CD4-positive, alpha-beta T cell (primary cell): ENCODE data around the gene IL17A. TPM values are rescaled to one million over a fixed set of nuclear protein-coding genes. Genes with fewer than 3 reads are reported as not detected.

Source experiments
- ATAC-seq: fragments of 200-7000 bp; cut with Tn5 transposase; one replicate; pipeline ENCODE4 v1.10.0; 2022; ENCODE audit warnings: mild to moderate bottlenecking; ENCODE audit not compliant: poor library complexity
- CTCF ChIA-PET: fragments of 350-600 bp; sonication (Branson Sonifier 250); formaldehyde crosslinking; loops from one replicate; lab custom pipeline; 2021; ENCODE audit warnings: antibody characterized with exemption, inconsistent platforms; lab: Charles Lee
- POLR2A ChIA-PET: fragments of 350-600 bp; sonication (Branson Sonifier 250); formaldehyde crosslinking; loops from one replicate; lab custom pipeline; 2021; ENCODE audit warnings: antibody characterized with exemption, inconsistent platforms; lab: Charles Lee
- DNase-seq, 14 experiments: peaks; one replicate each; pipeline ENCODE4 v3.0.0-alpha.2; 2013 to 2020; ENCODE audit warnings: mixed read lengths in 2 of 14
- H3K27ac ChIP-seq, 2 donors: one replicate each; pipeline versions ENCODE4 v1.5.1 to v1.7.0; 2013; ENCODE audit warnings: low read length in 2 of 2, low read depth in 1 of 2, mild to moderate bottlenecking in 1 of 2
- H3K27me3 ChIP-seq, 2 experiments: 1 replicate in 1 of 2; 2 replicates in 1 of 2; pipeline versions ENCODE4 v1.6.1 to v1.7.0; 2013; ENCODE audit warnings: low read length in 2 of 2, control low read depth in 1 of 2, mild to moderate bottlenecking in 1 of 2, moderate library complexity in 1 of 2; ENCODE audit not compliant: insufficient read depth in 2 of 2, control insufficient read depth in 1 of 2
- H3K36me3 ChIP-seq: one replicate; pipeline ENCODE4 v1.6.1; 2013; ENCODE audit warnings: low read length, control low read depth; ENCODE audit not compliant: insufficient read depth
- H3K4me1 ChIP-seq: one replicate; pipeline ENCODE4 v1.6.1; 2013; ENCODE audit warnings: low read length, control low read depth; ENCODE audit not compliant: insufficient read depth
- H3K4me3 ChIP-seq: one replicate; pipeline ENCODE4 v1.5.1; 2013; ENCODE audit warnings: mild to moderate bottlenecking, low read length, moderate library complexity
- H3K9me3 ChIP-seq, 2 experiments: 1 replicate in 1 of 2; 2 replicates in 1 of 2; pipeline versions ENCODE4 v1.6.1 to v1.7.0; 2013; ENCODE audit warnings: low read length in 2 of 2, mild to moderate bottlenecking in 2 of 2, control low read depth in 1 of 2, moderate library complexity in 1 of 2; ENCODE audit not compliant: control insufficient read depth in 1 of 2, insufficient read depth in 1 of 2
- H3K27ac Mint-ChIP-seq: one replicate; pipeline ENCODE4 v1.8.0; 2020; ENCODE audit warnings: mixed read lengths
- H3K27me3 Mint-ChIP-seq: one replicate; pipeline ENCODE4 v1.8.0; 2021; ENCODE audit warnings: mixed read lengths
- H3K36me3 Mint-ChIP-seq: one replicate; pipeline ENCODE4 v1.8.0; 2021; ENCODE audit warnings: low read depth, mixed read lengths
- H3K4me1 Mint-ChIP-seq: one replicate; pipeline ENCODE4 v1.8.0; 2021; ENCODE audit warnings: low read depth, mixed read lengths
- H3K4me3 Mint-ChIP-seq: one replicate; pipeline ENCODE4 v1.8.0; 2020; ENCODE audit warnings: mild to moderate bottlenecking, mixed read lengths
- H3K9me3 Mint-ChIP-seq: one replicate; pipeline ENCODE4 v1.8.0; 2020; ENCODE audit warnings: mixed read lengths
- CTCF ChIP-seq: fragments of 200-600 bp; IDR thresholded peaks from one replicate; pipeline ENCODE4 v1.8.0; 2022; ENCODE audit warnings: antibody characterized with exemption, mild to moderate bottlenecking
- intact Hi-C, 2 experiments: fragments of 100-400 bp; cut with DNase I in 1 of 2; cut with micrococcal nuclease in 1 of 2; formaldehyde crosslinking; loops; one replicate each; pipeline versions ENCODE4 v1.15.1 to v1.9.0; 2023 to 2025; cut with DNase I, micrococcal nuclease
- total RNA-seq, 174 experiments: library from RNA in 2 of 174; stranded (reverse) in 2 of 174; gene quantifications; one replicate each; pipeline ENCODE4 v1.2.3 and lab custom pipeline; 2021 to 2026

The IL17A gene
- total RNA-seq, 2 experiments from 2014 or later = 0.14 TPM; not detected in 1

- intact Hi-C loops = no loop called here
- Histone ChIP-seq H3K4me1 (no peaks in the 10 kb centered on the region), H3K27ac (no peak overlapping the region), H3K36me3 (no peaks in the 10 kb centered on the region), H3K4me3 (no peak overlapping the region), H3K27me3 (peaks cover 7 to 19% of the 10 kb centered on the region in 2 experiments), H3K9me3 (no peaks in the 10 kb centered on the region)
- no peak for DNase-seq
- no peak for ATAC-seq
- ChIA-PET POLR2A (no interaction called here), CTCF (no interaction called here)
- Mint-ChIP-seq H3K4me1 (no peaks in the 10 kb centered on the region), H3K9me3 (no peaks in the 10 kb centered on the region), H3K36me3 (no peaks in the 10 kb centered on the region), H3K27ac (no peak overlapping the region), H3K4me3 (no peak overlapping the region), H3K27me3 (peaks cover 39% of the 10 kb centered on the region)
- TF ChIP-seq CTCF = no peak
These were observed 37.1 kb upstream of the IL17A start for GRCh38 chr6:52149076-52149475.

DNA sequence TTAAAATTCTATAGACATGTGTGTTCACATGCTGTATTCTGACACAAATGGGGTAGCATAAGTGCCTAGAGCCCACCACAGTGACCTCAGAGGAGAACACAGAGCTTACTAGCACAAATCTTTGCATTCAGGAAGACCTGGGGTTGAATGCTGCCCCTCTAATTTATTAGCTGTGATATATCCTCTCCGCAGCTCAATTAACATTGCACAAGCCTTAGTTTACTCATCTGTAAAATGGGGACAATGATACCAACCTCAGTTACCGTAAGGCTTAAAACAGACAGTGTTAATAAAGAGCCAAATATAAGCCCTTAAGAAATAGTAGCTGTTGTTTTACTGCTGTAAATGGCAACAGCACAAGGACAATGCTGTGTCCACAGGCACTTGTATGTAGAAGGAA is 36.2 kb upstream of the IL17A start:
- Histone ChIP-seq H3K36me3 (no peaks in the 10 kb centered on the region), H3K4me3 (no peak overlapping the region), H3K27me3 (peaks cover 3 to 19% of the 10 kb centered on the region in 2 experiments), H3K9me3 (no peaks in the 10 kb centered on the region), H3K27ac (no peak overlapping the region), H3K4me1 (no peaks in the 10 kb centered on the region)
- CTCF ChIA-PET = no interaction called here
- Mint-ChIP-seq H3K4me1 (no peaks in the 10 kb centered on the region), H3K36me3 (no peaks in the 10 kb centered on the region), H3K27me3 (peaks cover 32% of the 10 kb centered on the region), H3K27ac (no peak overlapping the region), H3K4me3 (no peak overlapping the region), H3K9me3 (no peaks in the 10 kb centered on the region)
- intact Hi-C loops = no loop called here
- ATAC-seq (no peak), DNase-seq (no peak)
- POLR2A ChIA-PET = no interaction called here
- no peak for TF ChIP-seq CTCF

GRCh38 chr6:52152070-52152423 is 34.1 kb upstream of the IL17A start:
- H3K36me3 ChIP-seq = no peaks in the 10 kb centered on the region
- ChIA-PET POLR2A (no interaction called here), CTCF (no interaction called here)
- H3K9me3 ChIP-seq = no peaks in the 10 kb centered on the region
- intact Hi-C loops = no loop called here
- Mint-ChIP-seq H3K4me3 (no peak overlapping the region), H3K9me3 (no peaks in the 10 kb centered on the region), H3K27me3 (peaks cover 15% of the 10 kb centered on the region), H3K4me1 (no peaks in the 10 kb centered on the region), H3K36me3 (no peaks in the 10 kb centered on the region), H3K27ac (no peak overlapping the region)
- no peaks in the 10 kb centered on the region for H3K4me1 ChIP-seq
- no peak overlapping the region for H3K27ac ChIP-seq
- DNase-seq (no peak), ATAC-seq (no peak)
- no peak overlapping the region for H3K4me3 ChIP-seq
- H3K27me3 ChIP-seq = peaks cover 0 to 7% of the 10 kb centered on the region in 2 experiments
- TF ChIP-seq CTCF = no peak
